GM12878 (cell line): ENCODE data around the gene TMPRSS6. TPM values are rescaled to one million over a fixed set of nuclear protein-coding genes. Genes with fewer than 3 reads are reported as not detected.

Experiments used
- BCL3 ChIP-seq: IDR thresholded peaks from 2 replicates; pipeline ENCODE4 v1.6.1; 2011; ENCODE audit warnings: borderline replicate concordance, low read depth, mild to moderate bottlenecking, moderate library complexity, low read length; ENCODE audit not compliant: insufficient read depth, poor library complexity, severe bottlenecking
- USF1 ChIP-seq: IDR thresholded peaks from 2 replicates; pipeline ENCODE4 v1.6.1; 2011; ENCODE audit warnings: borderline replicate concordance, low read depth, mild to moderate bottlenecking, moderate library complexity, mixed read lengths, low read length; ENCODE audit not compliant: insufficient read depth; ENCODE audit errors: extremely low read length
- polyA plus RNA-seq, 11 experiments: library from polyadenylated mRNA; depleted of rRNA in 4 of 11; unstranded in 6 of 11; stranded (reverse) in 5 of 11; fragments of >200 nt; fragmentation: Nextera tagmentation in 4 of 11; fragmentation: Illumina TruSeq in 1 of 11; extraction: Ambion mirVana in 4 of 11; extraction: Trizol in 1 of 11; gene quantifications; 1 replicate in 1 of 11; 2 replicates in 10 of 11; pipeline versions ENCODE4 v1.2.1 to v1.2.3, GENCODE V29; 2011 to 2016; ENCODE audit warnings: inconsistent platforms in 2 of 11, missing spikeins in 2 of 11, low read depth in 1 of 11
- total RNA-seq, 4 experiments: library from RNA; depleted of rRNA in 3 of 4; stranded (reverse); fragments of >200 nt in 3 of 4; fragmentation: Illumina TruSeq in 1 of 4; extraction: Trizol in 1 of 4; gene quantifications; 2 replicates each; pipeline versions ENCODE4 v1.2.1 to v1.2.3, GENCODE V29; 2013 to 2021
- TF ChIP-seq, protein P1 (sequence below): IDR thresholded peaks from 2 replicates; pipeline ENCODE4 v1.6.1; 2012; ENCODE audit warnings: mild to moderate bottlenecking, low read depth, low read length
- TF ChIP-seq, protein P2 (sequence below): fragments of 450-650 bp; IDR thresholded peaks from 2 replicates; pipeline ENCODE4 v1.6.1; 2017; ENCODE audit warnings: low read depth, mild to moderate bottlenecking, moderate library complexity

TMPRSS6 gene
- total and polyA plus RNA-seq, 10 of the 15 experiments (the other 5 are each of a cell fraction or from before 2014, with no cell fraction given), result 0.06 to 0.69 (median 0.19) TPM; not detected in 6

- TF ChIP-seq, protein P1, sequence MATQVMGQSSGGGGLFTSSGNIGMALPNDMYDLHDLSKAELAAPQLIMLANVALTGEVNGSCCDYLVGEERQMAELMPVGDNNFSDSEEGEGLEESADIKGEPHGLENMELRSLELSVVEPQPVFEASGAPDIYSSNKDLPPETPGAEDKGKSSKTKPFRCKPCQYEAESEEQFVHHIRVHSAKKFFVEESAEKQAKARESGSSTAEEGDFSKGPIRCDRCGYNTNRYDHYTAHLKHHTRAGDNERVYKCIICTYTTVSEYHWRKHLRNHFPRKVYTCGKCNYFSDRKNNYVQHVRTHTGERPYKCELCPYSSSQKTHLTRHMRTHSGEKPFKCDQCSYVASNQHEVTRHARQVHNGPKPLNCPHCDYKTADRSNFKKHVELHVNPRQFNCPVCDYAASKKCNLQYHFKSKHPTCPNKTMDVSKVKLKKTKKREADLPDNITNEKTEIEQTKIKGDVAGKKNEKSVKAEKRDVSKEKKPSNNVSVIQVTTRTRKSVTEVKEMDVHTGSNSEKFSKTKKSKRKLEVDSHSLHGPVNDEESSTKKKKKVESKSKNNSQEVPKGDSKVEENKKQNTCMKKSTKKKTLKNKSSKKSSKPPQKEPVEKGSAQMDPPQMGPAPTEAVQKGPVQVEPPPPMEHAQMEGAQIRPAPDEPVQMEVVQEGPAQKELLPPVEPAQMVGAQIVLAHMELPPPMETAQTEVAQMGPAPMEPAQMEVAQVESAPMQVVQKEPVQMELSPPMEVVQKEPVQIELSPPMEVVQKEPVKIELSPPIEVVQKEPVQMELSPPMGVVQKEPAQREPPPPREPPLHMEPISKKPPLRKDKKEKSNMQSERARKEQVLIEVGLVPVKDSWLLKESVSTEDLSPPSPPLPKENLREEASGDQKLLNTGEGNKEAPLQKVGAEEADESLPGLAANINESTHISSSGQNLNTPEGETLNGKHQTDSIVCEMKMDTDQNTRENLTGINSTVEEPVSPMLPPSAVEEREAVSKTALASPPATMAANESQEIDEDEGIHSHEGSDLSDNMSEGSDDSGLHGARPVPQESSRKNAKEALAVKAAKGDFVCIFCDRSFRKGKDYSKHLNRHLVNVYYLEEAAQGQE, result no peak
- TF ChIP-seq, protein P2, sequence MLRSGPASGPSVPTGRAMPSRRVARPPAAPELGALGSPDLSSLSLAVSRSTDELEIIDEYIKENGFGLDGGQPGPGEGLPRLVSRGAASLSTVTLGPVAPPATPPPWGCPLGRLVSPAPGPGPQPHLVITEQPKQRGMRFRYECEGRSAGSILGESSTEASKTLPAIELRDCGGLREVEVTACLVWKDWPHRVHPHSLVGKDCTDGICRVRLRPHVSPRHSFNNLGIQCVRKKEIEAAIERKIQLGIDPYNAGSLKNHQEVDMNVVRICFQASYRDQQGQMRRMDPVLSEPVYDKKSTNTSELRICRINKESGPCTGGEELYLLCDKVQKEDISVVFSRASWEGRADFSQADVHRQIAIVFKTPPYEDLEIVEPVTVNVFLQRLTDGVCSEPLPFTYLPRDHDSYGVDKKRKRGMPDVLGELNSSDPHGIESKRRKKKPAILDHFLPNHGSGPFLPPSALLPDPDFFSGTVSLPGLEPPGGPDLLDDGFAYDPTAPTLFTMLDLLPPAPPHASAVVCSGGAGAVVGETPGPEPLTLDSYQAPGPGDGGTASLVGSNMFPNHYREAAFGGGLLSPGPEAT, result no peak
- TF ChIP-seq BCL3 (no peak), USF1 (no peak)
Measured at GRCh38 chr22:37070744-37071143, 38.8 kb downstream of the TMPRSS6 start (continued).
